SHP77 treated with DMSO at 0.1 percent for 48 hours (cell line): ENCODE results near the gene GATAD2A.
"Not testable (repeated sequence)": the region's sequence is repeated elsewhere in the genome, so short reads cannot be mapped to it uniquely, and the experiment has no call there.

Experiments used
- DNase-seq: peaks from one replicate; lab custom pipeline; 2025; lab: John Stamatoyannopoulos, UW

The GATAD2A gene

DNA sequence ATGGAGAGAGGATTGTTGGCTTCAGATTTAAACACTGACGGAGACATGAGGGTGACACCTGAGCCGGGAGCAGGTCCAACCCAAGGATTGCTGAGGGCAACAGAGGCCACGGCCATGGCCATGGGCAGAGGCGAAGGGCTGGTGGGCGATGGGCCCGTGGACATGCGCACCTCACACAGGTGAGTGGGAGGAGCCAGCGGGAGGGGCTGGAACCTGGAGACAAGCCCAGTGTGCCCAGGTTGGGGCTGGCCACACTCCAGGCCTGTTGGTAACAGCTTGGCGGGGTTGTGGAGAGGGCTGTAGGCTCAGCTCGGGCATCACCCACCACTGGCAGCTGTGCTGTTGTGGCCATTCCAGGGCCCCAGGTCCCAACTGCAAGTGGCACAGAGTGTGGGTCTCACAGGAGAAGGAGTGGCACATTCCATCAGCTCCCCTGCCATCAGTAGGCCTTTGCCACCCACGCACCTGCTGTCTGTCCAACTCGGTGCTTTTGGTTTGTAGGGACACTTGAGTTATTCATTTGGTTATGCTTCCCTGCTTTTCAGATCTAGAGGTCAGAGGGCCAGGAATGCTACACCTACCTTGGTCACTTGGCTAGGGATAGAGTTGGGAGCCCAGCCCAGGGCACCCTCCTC is 60.1 kb downstream of the GATAD2A start:
- no peak for DNase-seq

DNA sequence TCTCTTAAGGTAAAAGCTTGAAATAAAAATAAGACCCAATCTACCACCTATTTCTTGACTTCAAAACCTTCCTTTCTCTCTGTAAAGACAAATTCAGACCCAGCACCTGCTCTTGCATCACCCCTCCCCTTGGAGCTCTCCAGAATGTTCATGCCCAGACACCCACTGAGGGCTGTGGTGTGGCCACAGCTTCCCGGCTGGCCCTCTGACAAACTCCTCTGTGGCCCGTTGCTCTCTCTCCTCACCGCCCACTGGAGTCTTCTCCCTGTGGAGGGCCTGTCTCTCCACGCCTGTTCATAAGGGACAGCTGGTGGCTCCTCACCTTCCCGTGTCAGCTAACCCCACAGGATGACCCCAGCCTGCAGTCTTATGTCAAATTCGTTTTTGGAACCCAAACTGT is 60.7 kb downstream of the GATAD2A start:
- no peak for DNase-seq

DNA sequence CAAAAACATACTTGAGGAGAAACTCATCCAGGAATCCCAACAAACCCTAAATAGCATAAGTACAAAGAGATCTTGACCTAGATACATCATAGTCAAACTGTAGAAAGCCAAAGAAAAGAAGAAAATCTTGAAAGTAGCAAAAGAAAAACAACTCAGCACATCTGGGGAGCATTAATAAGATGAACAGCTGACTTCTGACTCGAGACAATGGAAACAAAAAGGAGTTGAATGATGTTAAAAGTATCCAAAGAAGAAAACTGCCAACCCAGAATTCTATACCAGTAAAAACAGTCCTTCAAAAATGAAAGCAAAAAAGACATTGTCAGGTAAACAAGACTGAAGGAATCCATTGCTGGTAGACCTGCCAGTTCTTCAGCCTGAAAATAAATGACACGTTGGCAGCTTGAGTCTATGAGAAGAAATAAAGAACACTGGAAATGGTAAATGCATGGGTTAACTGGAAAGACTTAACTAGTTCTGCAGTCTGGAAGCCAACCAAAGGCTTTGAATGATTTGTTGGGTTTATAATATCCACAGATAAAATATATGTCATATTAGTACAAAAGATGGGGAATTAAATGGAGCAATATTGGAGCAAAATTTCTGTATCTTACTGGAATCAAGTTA is 63.1 kb downstream of the GATAD2A start:
- DNase-seq: no peak

DNA sequence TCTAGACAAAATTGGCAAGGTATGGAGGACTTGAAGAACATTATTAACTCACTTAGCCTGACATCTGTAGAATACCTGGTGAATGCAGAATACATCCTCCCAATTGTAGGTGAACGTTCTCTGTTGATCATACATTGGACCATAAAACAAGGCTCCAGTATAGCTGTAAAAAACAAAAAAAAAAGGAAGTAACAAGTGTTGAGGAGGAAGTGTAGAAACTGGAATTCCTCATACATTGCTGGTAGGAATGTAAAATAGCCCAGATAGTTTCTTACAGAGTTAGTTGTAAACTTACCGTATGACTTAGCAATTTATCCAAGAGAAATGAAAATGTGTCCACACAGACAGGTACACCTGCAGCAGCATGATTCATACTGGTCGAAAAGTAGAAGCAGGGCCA is 65.1 kb downstream of the GATAD2A start:
- DNase-seq: no peak

DNA sequence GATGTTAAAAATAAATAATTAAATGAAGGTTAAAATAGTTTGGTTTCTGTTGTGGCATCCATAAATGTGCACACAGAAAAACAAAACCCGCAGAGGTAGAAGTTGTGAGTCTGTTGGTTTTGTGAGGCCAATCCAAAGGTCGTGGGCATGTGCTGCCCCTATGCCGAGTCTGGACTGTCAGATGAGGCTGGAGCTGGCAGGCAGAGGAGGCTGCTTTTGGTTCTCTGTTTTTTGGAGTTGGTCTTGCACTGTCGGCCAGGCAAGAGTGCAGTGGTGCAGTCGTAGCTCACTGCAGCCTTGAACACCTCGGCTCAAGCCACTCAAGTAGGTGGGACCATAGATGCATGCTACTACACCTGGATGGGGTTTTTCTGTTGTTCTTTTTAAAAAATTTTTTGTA is 66.2 kb downstream of the GATAD2A start:
- DNase-seq: no peak

DNA sequence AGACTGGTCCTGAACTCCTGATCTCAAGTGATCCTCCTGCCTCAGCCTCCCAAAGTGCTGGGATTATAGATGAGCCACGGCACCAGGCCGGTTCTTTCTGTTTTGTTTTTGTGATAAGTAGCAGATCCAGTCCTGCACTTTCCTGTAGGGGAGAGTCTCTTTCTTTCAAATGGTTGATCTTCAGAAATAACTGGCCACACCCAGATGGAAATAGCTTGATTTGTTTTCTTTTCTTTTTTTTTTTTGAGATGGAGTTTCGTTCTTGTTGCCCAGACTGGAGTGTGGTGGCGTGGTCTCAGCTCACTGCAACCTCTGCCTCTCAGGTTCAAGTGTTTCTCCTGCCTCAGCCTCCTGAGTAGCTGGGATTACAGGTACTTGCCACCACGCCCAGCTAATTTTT is 66.6 kb downstream of the GATAD2A start:
- not testable (repeated sequence) for DNase-seq

DNA sequence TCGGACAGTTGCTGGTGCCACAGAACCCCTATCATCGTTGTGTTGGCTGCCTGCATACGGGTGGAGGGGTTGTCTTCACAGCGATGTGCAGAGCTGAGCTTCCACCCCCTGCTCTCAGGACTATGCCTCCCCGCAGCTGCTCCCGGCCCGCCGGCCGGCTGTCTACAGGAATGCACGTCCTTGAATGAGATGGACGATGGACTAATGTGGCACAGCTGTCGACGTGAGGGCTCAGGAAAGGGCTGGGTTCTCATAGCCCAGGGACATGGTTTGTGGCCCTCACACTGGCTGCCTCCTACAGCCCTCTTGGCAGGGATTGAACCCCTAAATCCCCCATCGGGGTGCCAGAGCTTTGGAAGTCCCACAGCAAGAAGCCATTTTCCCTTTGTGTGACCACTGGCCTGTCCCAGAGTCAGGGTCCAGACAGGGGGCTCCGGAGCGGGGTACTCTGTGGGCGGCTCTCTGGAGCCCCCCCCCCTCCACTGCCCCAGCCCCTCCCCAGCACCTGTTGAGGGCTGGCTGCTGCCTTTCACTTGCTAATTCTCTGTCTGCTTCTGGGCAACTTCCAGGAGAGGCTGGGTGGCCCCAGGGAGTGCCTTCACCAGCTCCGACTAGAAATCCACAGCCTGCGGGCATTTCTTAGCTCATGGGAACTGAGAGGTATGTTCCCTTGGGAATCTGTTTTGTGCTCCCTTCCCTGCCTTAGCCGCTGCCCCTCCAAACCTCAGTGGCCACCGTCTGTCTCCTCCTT is 69.7 kb downstream of the GATAD2A start:
- DNase-seq: no peak

DNA sequence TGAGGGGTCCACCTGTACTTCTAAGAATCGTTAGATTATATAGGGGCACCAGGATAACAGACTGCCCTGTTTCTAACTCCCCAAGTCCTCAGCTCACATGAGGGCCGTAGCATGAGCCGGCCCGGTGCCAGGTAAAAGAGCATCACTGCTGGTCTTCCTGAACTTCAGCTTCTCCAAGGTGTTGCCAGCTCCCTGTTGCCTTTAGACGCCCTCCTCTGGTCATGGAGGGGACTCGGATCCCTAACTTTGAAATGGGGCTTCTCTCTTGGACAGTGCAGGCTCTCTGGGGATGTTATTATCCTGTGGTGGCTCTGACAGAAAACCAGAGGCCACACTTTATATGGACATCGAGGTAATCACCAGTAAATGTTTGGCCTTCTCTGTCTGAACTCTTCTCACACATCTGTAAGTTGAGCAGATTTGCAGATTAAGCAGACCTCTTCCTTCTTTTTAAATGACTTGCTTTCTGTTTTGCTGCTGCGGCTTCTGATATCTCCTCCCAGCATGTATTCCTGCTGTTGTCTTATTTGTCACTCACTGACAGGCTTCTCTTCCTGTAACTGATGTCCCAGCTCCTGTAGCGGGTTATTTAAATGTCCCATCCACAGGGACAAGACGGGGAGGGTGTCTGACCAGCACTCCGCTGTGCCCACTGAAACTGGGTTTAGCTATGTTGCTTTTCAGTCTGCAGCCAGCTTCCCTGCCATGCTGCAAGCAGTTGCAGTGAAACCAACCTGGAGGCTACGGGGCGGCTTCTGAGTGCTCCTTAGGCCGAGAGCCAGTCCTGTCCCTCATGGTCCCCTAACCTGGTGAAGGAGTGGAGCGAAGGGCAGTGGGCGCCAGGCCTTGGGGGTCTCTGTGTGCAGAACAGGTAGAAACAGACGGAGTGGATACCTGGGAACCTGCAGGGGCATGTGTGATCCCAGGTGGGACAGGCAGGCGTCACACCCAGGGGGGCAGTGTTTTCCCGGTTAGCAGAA is 70.7 kb downstream of the GATAD2A start:
- DNase-seq: no peak

DNA sequence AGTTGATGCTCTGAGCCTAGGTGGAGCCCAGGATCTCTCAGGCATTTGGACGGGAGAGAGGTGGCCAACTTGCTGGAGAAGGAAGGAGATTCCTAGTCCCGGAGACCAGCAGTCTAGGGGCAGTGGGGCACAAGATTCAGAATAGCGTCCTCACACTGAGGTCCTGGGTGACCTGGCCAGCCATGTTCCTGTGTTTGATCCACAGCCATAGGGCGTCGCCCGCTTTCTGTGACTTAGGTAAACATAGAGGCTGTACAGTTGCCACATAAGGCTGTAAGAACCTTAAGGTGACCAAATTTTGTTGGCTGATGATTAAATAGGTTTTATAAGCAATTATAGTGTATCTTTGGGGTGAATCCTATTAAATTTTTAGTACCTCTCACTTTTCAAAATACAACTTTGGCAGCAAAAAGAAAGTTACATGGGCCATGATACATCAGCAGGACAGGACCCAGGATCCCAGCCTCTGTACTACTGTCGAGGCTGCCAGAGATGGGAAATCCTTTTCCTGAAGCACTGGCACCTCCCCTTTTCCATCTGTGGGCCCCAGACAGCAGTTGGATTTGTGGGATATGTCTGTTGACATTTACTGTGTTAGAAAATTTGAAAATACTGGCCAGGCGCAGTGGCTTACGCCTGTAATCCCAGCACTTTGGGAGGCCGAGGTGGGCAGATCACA is 72.4 kb downstream of the GATAD2A start:
- no peak for DNase-seq

DNA sequence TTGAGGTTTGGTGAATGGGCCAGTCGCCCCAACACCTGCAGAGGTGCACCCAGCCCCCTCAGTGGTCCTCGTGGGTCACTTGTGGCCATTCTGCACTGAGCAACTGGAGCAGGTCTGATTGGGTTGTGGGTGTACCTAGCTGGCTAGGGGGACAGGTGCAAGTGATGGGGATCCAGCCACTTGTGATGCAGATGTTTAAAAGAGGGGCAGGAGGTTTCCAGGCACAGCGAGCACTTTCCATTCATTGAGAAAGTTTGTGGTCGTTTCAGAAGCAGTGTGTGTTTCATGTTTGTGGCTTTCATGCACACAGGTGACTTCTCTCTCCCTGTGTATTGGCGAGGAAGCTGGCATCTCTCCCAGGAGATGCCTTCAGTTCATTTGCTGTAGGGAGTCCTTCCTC is 75.2 kb downstream of the GATAD2A start:
- no peak for DNase-seq

DNA sequence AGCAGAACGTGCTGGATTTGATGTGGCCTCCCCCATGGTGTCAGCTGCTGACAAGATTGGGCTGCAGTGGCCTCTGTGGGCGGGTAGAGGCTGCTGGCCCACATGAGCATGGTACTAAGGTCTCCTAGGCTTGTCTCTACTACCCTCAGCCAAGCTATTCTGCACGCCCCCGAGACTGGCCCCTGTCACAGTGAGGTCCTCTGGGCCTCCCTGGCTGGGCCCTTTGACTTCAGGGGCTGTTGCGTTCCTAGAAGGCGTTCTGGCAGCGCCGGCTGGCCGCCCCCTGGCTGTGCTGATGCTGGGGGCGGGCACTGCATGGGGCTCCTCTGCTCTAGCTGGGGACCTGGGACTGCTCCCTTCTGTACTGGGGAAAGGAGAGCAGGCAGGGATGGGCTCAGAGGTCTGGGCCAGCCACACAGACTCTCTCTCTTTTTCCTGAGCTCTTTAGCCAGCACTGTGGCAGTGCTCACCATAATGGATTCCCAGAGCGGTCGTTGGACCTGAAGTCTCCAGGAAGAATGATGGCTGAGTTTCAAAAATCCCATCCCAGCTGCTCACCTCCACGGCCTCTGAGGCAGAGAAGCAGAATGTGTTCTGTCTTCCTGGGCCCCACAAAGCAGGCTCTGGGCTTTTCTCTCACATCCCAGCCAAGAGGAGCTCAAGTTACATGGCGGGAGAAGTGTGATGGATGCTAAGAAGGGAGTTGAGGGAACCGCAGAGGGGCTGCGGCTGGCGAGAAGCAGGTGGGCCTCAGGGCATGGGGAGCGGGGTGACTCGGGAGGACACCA is 77.5 kb downstream of the GATAD2A start:
- no peak for DNase-seq

DNA sequence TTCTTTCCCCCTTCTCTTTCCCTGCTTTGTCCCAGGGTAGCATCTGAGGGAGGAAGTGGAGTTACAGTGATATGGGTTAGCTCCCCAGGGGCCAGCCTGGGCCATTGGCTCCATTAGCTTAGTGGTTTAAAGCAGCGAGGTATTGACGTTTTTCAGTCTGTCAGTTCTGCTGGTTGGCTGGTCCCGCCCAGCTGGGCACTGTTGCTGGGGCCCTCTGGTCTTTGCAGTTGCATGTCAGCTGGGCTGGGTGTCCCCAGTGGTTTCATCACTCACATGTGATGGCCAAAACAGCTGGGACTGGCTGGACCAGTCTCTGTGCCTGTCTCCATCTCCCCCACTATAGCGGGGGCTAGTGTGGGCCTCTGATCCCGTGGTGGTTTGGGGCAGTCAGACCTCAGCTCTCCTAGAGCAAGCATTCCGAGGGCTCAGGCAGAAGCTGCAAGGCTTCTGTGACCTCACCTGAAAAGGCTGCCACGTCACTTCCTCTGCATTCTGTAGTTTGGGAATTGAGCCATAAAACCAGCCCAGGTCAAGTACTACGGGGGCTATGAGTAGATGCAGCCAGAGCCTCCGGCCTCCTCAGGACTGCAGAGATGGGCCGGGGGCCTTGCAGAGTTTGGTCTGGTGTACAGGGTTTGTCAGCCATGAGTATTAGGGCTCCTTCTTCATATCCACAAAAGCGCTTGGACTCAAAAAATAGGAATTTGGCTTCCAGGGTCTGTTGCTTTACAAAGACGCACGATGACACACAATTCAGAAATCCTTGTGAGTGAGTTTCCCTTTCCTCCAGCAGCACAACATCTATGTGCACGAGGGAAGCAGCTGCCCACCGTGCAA is 79.9 kb downstream of the GATAD2A start:
- DNase-seq: no peak

DNA sequence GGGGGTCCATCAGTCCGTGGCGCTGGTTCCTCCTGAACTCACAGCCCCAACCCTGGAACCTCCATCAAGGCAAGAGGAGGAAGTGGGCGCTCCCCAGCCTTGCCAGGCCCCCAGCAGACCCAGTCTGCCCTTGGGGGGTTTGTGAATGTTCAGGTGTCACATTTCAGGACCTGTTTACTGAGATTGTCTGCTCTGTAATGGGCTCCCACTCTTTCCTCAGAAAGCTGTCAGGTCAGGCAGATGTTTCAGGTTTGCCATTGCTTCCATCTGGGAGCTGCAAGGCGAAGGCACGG is 80.5 kb downstream of the GATAD2A start:
- DNase-seq: no peak

DNA sequence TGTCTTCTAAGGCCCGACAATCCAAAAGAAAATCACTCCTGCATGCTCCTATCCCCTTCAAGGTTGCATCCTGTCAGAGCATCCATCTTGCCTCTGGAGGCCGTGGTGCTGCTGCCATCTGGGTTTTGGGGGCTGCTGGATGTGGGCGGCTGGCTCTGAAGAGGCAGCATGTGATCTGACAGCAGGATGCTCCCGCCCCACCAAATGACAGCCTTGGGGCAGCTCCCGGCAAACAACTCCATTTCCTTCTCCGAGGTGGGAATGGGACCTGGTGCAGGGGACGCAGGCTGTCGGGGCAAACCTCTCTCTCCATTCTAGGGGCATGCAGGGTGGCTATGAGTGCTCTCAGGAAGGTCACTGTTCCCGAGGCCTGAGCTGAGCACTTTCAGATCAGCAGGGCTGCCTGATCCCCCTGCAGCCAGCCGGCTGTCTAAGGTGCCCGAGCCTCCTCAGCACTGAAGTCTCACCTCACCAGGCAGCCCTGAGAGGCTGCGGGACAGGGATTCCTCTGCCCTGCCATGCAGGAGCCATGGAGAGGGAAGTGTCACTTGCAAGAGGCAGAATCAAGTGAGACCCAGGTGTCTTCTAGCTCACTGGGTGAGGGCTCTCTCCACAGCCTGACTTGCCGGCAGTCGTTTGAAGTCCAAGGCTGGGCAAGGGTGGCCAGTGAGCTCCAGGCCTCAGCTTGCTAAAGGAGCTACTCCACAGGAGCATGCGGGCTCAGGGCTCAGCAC is 81.0 kb downstream of the GATAD2A start:
- DNase-seq: no peak

DNA sequence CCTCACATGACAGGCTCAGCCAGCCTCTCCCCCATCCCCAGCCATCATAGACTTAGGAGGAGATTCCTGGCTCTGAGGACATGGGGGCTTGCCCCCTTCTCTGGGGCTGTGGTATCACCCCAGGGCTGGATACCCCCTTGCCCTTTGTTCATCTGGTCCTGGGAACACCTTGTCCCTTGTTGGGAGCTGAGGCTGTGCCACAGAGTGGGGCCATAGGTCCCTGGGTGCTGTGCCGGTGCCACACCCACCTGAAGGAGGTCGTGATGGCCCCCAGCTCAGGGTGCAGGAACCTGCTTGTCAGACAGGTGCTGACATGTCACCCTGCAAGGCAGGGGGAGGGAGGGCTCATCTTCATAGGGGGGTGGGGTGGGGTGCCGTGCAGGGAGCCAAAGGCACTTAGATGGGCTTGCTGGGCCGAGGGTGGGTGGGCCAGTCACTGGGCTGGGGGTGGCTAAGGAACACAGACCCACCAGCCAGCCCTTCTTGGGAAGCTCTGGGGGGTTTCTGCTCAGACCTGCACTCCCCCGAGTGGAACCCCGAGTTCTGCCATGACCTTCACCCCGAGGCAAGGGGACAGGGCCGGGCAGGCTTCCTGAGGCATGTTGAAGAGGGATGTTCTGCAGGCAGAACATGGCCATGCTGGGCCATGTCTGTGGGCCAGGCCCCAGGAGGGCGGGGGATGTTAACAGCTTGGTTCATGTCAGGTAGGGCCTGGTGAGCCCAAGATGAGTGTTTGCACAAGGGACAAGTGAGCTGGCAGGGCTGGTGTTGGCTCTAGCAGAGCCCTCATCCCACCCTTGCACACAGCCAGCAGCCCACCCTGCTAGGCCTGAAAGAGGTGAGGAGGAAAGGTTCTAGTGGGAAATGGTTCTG is 81.8 kb downstream of the GATAD2A start:
- no peak for DNase-seq

DNA sequence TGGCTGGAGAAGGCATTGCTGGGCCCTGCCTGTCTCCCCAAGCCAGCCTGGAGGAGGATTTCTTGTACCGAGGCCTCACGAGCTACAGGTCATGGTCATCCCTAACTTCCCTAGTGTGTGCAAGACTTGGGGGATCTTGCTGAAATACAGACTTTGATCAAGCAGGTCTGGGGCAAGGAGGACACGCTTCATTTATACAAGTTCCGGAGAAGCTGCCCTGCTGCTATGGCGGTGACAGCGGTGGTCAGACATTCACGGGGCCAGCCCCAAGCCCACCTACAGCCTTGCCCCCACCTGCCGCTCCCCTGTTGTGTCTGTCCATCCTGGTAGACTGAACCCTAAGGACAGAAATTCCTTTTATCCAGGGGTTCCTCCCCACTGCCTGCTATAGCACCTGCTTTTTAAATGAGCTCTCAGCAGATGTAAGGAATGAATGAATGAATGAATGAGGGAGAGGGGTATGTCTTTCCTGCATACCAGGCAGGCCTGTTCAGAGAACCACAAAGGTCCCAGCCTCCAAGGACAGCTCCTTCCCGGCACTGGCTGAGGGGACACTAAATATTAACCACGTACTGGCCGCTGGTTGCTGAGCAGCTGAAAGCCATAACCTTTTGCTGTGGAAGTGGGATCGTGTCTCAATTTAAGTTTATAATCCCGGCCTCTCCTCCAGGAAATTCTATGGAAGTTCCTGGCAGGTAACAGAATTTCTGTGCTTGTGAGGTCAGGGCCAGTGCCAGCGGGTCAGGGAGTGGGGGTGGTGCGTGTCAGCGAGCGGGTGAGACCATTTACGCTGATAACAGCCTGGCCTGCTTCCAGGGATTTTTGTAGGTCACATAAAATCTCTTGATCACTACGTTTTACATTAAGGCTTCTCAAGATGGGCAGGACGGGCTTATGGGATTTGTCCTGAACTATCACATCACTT is 82.7 kb downstream of the GATAD2A start:
- no peak for DNase-seq
